Ascending aorta (tissue), 2 donors: ENCODE measurements around the gene RHBDF2. TPM values are rescaled to one million over a fixed set of nuclear protein-coding genes. Genes with fewer than 3 reads are reported as not detected.

Experiments used
- DNase-seq, 2 donors: peaks; one replicate each; pipeline ENCODE4 v3.0.0-alpha.2; 2019; ENCODE audit warnings: low spot score in 2 of 2
- H3K27ac ChIP-seq, 2 donors: fragments of 200-600 bp; sonication (generic); one replicate each; pipeline ENCODE4 v1.5.1; 2016 to 2017; ENCODE audit warnings: mild to moderate bottlenecking in 1 of 2
- H3K27me3 ChIP-seq: fragments of 200-600 bp; sonication (generic); one replicate; pipeline ENCODE4 v1.5.1; 2017
- H3K36me3 ChIP-seq, 2 donors: fragments of 200-600 bp; sonication (generic); one replicate each; pipeline ENCODE4 v1.5.1; 2016
- H3K4me1 ChIP-seq, 2 donors: fragments of 200-600 bp; sonication (generic); one replicate each; pipeline ENCODE4 v1.5.1; 2016 to 2017; ENCODE audit warnings: mild to moderate bottlenecking in 1 of 2
- H3K4me3 ChIP-seq, 2 donors: fragments of 200-600 bp; sonication (generic); one replicate each; pipeline ENCODE4 v1.5.1; 2016 to 2017; ENCODE audit warnings: mild to moderate bottlenecking in 1 of 2
- H3K9me3 ChIP-seq, 2 donors: fragments of 200-600 bp; sonication (generic); one replicate each; pipeline ENCODE4 v1.5.1; 2016
- CTCF ChIP-seq, 3 experiments: fragments of 200-600 bp in 2 of 3; fragments of 450-650 bp in 1 of 3; sonication (generic) in 2 of 3; IDR thresholded peaks; one replicate each; pipeline ENCODE4 v1.5.1; 2016 to 2019; ENCODE audit warnings: antibody characterized with exemption in 3 of 3, mild to moderate bottlenecking in 1 of 3, moderate library complexity in 1 of 3
- intact Hi-C: fragments of 100-400 bp; cut with DNase I; formaldehyde crosslinking; loops from one replicate; pipeline ENCODE4 v1.15.1; 2023
- total RNA-seq: library from RNA; depleted of rRNA; stranded (reverse); fragments of >200 nt; gene quantifications from one replicate; pipeline ENCODE4 v1.1.0, GENCODE V29; 2016

Gene RHBDF2
- total RNA-seq, 1 donor from 2014 or later: 12.7 TPM

DNA sequence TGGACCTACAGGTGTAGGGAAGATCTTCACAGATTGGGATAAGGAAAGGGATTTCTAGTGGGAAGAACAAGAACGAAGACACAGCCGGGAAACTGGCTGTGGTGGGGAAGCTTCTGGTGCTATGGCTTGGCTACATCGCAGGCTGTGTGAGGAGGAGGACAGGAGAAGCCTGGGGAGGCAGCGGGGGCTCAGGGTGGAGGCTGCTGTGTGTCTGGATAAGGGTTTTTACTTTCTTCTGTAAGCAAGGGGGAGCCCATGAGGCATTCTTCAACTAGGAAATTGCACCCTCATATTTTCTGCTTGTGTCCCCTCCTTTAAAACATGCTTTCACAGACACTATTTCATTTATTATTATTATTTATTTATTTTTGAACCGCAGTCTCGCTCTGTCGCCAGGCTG is 2.9 kb upstream of the RHBDF2 start:
- Histone ChIP-seq H3K4me3 (no peak overlapping the region), H3K4me1 (peaks cover 5 to 25% of the 10 kb centered on the region in 2 donors), H3K27me3 (no peaks in the 10 kb centered on the region), H3K36me3 (no peaks in the 10 kb centered on the region), H3K27ac (no peak overlapping the region), H3K9me3 (no peaks in the 10 kb centered on the region)
- no peak for DNase-seq
- no peak for TF ChIP-seq CTCF (IDR thresholded peaks at IDR 0.05)
- intact Hi-C loops: loop anchor here (5.0 kb wide), 1 partner anchor 52 kb away; the partner anchor contains the start of gene UBE2O

- no peak for DNase-seq
- no peaks in the 10 kb centered on the region for H3K36me3 ChIP-seq
- H3K4me1 ChIP-seq: peaks cover 10 to 40% of the 10 kb centered on the region in 2 donors
- H3K27ac ChIP-seq: peak overlapping the region in 1 of 2 donors; percentile 80
- intact Hi-C loops: loop anchor here (5.0 kb wide), 1 partner anchor 50 kb away; the partner anchor contains the start of gene UBE2O
- no peak for TF ChIP-seq CTCF (IDR thresholded peaks at IDR 0.05)
- no peaks in the 10 kb centered on the region for H3K27me3 ChIP-seq
- no peaks in the 10 kb centered on the region for H3K9me3 ChIP-seq
- no peak overlapping the region for H3K4me3 ChIP-seq
These were observed 1.4 kb upstream of the RHBDF2 start for GRCh38 chr17:76502341-76503211.

DNA sequence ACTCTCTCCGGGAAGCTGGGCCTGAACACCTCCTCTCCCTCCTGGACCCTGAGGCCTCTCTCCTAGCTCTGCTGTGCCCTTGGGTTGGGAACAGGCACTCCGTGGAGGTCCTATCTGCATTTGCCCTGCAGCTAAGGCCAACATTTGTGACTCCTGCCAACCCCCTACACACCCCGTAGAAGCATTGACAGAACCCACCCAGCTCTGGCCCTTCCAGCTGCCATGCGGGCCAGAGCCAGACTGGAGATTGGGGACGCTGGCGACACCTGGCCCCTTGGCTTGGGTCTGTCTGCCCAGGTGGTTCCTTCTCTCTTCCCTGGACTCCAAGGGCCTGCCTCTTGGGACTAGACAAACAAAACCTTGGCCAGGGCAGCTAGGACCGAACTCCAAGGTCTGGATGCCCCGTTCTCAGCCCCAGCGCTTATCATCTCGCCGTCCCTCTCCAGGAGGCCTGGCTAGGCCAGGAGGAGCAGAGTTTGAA is 644 bp upstream of the RHBDF2 start:
- no peaks in the 10 kb centered on the region for H3K9me3 ChIP-seq
- H3K27me3 ChIP-seq: no peaks in the 10 kb centered on the region
- TF ChIP-seq CTCF (IDR thresholded peaks at IDR 0.05): no peak
- no peaks in the 10 kb centered on the region for H3K36me3 ChIP-seq
- peaks cover 10 to 40% of the 10 kb centered on the region in 2 donors for H3K4me1 ChIP-seq
- H3K4me3 ChIP-seq: peak overlapping the region; percentile 62 to 78
- intact Hi-C loops: loop anchor here (5.0 kb wide), 1 partner anchor 50 kb away; the partner anchor contains the start of gene UBE2O
- DNase-seq: no peak
- peak overlapping the region; percentile 80 for H3K27ac ChIP-seq

GRCh38 chr17:76500747-76501017 is 541 bp downstream of the RHBDF2 start:
- intact Hi-C loops: loop anchor here (5.0 kb wide), 1 partner anchor 48 kb away; the partner anchor contains the start of gene UBE2O
- H3K9me3 ChIP-seq: no peaks in the 10 kb centered on the region
- peak overlapping the region; percentile 80 for H3K27ac ChIP-seq
- peak overlapping the region; percentile 62 to 78 for H3K4me3 ChIP-seq
- H3K4me1 ChIP-seq: peaks cover 10 to 38% of the 10 kb centered on the region in 2 donors
- no peaks in the 10 kb centered on the region for H3K36me3 ChIP-seq
- no peak for TF ChIP-seq CTCF (IDR thresholded peaks at IDR 0.05)
- no peaks in the 10 kb centered on the region for H3K27me3 ChIP-seq
- DNase-seq: no peak

DNA sequence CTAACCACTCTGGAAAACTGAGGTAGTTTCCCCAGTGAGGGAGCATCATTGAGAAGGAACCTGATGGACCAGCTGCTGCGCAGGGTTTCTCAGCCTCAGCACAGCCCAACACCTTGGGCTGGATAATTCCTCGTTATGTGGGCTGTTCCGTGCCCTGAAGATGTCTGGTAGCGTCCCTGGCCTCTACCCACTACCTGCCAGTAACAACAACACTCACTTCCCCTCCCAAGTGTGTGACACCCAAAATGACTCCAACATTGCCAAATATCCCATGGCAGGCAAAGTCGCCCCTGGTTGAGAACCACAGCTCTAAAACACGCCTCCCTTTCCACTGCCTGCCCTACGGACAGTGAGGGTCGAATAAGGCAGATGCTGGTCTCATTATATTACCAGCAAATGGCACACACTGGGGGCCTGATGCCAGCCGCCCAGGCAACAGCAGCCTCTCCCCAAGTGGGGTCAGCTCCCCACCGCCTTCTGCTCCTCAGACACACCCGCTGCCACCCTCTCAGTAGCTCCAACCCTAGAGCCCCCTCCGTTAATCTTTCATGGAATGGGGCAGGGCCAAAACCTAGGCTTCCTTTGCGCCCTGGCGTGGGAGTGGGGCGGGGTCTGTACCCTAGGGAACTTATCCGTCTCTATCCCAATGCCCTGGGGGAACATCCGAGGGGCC is 1.0 kb downstream of the RHBDF2 start:
- Histone ChIP-seq H3K36me3 (no peaks in the 10 kb centered on the region), H3K9me3 (no peaks in the 10 kb centered on the region), H3K4me3 (peak overlapping the region; percentile 62 to 78), H3K4me1 (peaks cover 10 to 38% of the 10 kb centered on the region in 2 donors), H3K27ac (peak overlapping the region; percentile 80), H3K27me3 (no peaks in the 10 kb centered on the region)
- TF ChIP-seq CTCF (IDR thresholded peaks at IDR 0.05): no peak
- no peak for DNase-seq
- intact Hi-C loops: loop anchor here (5.0 kb wide), 1 partner anchor 48 kb away; the partner anchor contains the start of gene UBE2O
